Left colon (tissue), 2 donors: ENCODE results near the gene PRSS23. TPM values are rescaled to one million over a fixed set of nuclear protein-coding genes. Genes with fewer than 3 reads are reported as not detected.

ENCODE experiments used
- ATAC-seq: fragments of 200-7000 bp; cut with Tn5 transposase; one replicate; pipeline ENCODE4 v1.9.1; 2020; ENCODE audit warnings: mild to moderate bottlenecking, moderate library complexity
- DNase-seq, 2 donors: peaks; one replicate each; pipeline ENCODE4 v3.0.0-alpha.2; 2020
- intact Hi-C, 2 donors: fragments of 100-400 bp; cut with DNase I in 1 of 2; cut with micrococcal nuclease in 1 of 2; formaldehyde crosslinking; loops; one replicate each; pipeline versions ENCODE4 v1.11.2 to v1.14.0; 2022; cut with DNase I, micrococcal nuclease
- total RNA-seq, 2 donors: library from RNA; stranded (reverse); fragmentation: NEBNext Ultra II Directional; extraction: Animal tissue kit (Norgen Biotek cat#: 25700); gene quantifications; one replicate each; pipeline ENCODE4 v1.2.1, GENCODE V29; 2021
- donor health status: DM: no; HTN: no; CAD: no.
- donor health status: DM: yes; HTN: yes; CAD: no.

PRSS23 gene
- total RNA-seq, 2 donors from 2014 or later, result 54.3 to 124 TPM

GRCh38 chr11:86787018-86787536 is 13.3 kb upstream of the PRSS23 start:
- intact Hi-C loops, result no loop called here
- DNase-seq (no peak), ATAC-seq (peak; percentile 96)

DNA sequence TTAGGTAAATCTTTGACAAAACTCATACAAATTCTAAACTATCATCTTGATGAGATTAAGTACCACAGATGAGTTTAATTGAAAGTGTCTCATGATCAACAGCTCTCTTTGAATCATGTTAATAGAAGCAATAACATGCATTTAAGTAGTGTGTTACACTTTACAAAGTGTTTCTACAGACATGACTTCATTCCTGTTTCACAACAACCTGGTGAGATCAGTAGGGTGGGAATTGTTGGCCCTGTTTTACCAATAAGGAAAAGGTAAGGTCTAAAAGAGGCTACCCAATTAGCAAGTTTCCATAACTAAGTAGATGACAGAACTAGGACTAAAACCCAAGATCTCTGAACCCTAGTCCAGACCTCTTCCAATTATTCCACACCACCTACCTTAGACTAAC is 12.7 kb upstream of the PRSS23 start:
- peak; percentile 21 for ATAC-seq
- DNase-seq, result no peak
- intact Hi-C loops, result no loop called here

DNA sequence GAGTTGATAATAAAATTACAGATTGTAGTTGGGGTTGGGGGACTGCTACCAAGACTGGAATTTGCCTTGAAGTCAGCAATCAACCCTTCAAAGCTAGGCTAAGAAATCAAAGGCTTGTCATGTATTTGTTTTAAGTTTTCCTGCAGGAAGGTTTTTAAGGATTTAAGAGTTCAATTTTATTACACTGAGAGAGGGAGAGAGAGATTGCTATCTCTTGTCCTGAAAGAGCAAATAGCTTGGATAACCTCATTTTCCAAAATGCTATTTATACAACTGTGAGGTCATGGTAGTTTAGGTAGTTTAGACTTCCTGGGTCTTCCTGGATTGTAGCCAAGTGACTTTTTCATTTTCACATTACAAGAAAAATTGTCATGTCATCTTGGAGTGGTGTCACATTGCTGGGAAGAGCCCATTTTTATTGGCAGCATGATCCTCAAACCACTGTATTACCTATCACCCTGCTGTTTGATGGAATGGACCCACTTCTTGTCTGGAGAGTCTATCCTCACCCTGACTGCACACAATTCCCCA is 10.1 kb upstream of the PRSS23 start:
- intact Hi-C loops, result no loop called here
- ATAC-seq (no peak), DNase-seq (no peak)

- DNase-seq, result no peak
These were observed 9.2 kb upstream of the PRSS23 start for GRCh38 chr11:86790867-86791849.

GRCh38 chr11:86792150-86792549 is 8.2 kb upstream of the PRSS23 start:
- DNase-seq (no peak), ATAC-seq (no peak)
- intact Hi-C loops, result no loop called here

More at GRCh38 chr11:86790867-86791849, 9.2 kb upstream of the PRSS23 start:
- intact Hi-C loops, result no loop called here
- peak; percentile 31 for ATAC-seq

- no peak for ATAC-seq
- intact Hi-C loops, result no loop called here
These were observed 7.0 kb upstream of the PRSS23 start for GRCh38 chr11:86793307-86793706.

GRCh38 chr11:86795511-86795910 is 4.8 kb upstream of the PRSS23 start:
- DNase-seq, result no peak
- intact Hi-C loops, result no loop called here
- no peak for ATAC-seq

More at GRCh38 chr11:86793307-86793706, 7.0 kb upstream of the PRSS23 start:
- DNase-seq, result no peak

DNA sequence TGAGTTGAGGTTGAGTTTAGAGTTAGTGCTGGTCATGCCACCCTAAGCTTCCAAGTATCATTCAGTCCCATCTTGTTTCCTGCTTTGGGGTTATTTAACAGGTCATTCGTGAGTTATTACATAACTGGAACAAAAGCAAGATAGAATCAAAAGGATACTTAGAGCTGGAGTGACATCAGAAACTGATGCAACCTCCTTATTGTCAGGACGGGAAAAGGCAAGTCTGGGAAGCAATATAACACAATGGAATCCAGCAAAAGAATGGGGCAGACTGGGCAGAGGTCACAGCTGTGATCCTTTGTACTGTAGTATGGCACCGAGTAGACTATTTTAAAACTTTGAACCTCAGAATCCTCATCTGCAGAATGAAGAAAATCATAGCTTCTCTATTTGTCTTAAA is 4.4 kb upstream of the PRSS23 start:
- ATAC-seq, result peak; percentile 44
- no peak for DNase-seq
- intact Hi-C loops, result no loop called here

GRCh38 chr11:86797133-86797532 is 3.2 kb upstream of the PRSS23 start:
- ATAC-seq (no peak), DNase-seq (no peak)
- intact Hi-C loops, result no loop called here

GRCh38 chr11:86798988-86799387 is 1.4 kb upstream of the PRSS23 start:
- DNase-seq (no peak), ATAC-seq (no peak)
- intact Hi-C loops, result no loop called here

DNA sequence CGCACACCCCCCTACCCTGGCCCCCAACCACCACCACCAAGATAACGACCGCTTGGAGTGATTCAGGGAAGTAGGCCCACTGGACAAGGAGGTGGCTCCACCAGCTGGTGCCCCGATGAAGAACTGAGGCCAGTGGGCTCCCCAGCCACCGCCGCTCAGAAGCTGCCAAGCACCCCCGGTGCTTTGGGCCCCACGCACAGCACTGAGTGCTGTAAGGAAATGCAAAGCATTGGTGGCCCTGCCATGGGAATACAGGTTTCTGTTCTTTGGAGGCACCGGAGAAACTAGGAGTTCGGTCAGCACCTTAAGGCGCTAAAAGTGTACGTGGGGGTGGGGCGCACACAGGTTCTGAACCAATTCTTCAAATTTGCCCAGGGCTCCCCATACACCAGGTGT is 664 bp upstream of the PRSS23 start:
- DNase-seq (peak; percentile 33 to 42), ATAC-seq (peak; percentile 7)
- intact Hi-C loops, result no loop called here

DNA sequence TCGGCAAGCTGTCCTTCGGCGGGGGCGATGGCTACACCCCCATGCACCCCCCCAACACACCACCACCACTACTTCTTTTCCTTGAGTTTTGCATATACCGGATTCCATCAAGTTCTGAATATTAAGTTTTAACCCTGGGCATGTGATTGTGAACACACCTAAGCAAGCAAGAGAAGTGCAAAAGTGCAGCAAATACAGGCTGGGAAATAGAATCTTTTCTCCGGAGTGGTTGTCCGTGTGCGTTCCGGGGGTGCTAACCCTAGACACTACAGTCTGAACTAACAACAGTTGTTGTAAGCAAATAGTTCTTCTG is 574 bp downstream of the PRSS23 start:
- DNase-seq (no peak), ATAC-seq (peak; percentile 3)
- intact Hi-C loops, result no loop called here

DNA sequence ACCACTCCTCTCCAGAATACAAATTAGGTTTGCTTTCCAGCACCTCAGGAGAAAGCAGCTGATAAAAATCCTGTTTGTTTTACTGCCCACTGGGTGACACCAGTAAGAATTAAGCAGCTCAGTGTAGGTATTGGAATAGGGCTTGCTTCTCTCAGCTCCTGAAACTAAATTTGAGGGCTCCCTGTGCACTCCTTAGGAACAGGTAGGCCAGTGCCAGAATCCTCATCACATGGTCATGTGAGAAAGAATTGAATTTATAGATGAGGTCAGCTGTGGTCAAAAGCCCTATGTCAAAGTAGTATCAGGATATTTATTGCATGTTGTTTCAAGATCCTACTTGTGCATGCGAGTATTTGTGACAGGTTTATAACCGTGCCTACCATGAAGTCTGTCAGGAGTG is 1.0 kb downstream of the PRSS23 start:
- no peak for DNase-seq
- intact Hi-C loops, result no loop called here

GRCh38 chr11:86802146-86802545 is 1.8 kb downstream of the PRSS23 start:
- ATAC-seq (no peak), DNase-seq (no peak)
- intact Hi-C loops, result no loop called here

More for the DNA sequence above, 1.0 kb downstream of the PRSS23 start:
- ATAC-seq, result no peak

GRCh38 chr11:86802601-86803051 is 2.3 kb downstream of the PRSS23 start:
- DNase-seq (no peak), ATAC-seq (peak; percentile 58)
- intact Hi-C loops, result no loop called here

DNA sequence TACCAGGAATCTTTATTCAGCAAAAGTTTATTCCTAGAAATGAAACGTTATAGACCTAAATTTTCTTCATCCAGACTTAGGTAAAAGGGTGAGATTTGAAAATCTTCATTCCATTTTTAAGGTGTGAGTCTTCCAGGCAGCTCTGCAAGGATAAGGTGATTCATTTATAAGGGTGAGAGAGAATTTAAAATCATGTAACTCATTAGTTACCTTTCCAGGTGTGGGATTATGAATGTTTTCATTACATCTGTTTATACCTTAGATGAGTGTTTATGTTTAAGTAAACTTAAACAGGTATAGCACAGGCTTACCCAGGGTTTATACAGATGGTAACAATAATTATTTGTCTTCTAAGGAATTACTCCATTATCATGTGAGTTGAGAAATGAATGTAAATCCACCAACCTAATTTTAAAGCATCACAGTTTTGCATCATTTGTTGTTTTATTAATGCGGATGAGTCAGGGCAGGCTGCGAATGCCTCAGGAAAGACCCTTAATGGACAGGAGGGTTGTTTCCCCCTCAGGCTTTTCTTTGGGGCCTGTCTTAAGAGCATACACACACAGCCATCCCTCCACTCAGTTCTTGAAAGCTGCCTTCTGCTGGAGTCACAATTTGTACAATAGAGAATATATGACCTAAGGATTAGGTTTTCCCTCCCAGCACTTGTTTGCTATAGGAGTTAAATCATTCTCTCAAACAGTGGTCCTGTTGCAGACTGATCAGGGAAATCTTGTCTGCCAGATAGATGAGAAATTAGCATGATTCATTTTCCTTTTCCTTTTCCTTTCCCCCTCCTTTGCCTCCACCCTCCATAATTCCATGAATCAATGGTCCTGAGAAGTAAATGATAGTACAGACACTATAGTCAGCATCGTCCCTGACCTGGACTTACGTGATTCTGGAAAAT is 3.0 kb downstream of the PRSS23 start:
- intact Hi-C loops, result no loop called here
- ATAC-seq (no peak), DNase-seq (no peak)

DNA sequence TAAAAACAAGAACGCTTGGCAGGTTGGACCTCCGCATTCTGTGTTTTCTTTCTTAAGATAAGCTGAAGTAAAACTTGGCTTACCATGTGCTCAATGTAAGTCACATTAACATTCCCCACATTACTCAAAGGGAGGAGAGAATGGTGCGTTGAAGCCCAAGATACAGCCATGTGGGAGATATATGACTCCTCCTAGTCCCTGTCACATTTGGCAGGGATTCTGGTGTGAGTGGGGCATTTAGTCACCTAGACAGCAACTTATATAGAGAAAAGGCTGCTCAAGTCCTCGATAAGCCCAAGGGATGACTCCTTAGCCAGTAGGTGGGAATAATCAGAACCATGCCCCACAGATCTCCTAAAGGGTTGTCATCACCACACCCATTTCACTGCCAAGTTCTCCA is 4.6 kb downstream of the PRSS23 start:
- DNase-seq, result no peak
- ATAC-seq, result no peak
- intact Hi-C loops, result no loop called here

DNA sequence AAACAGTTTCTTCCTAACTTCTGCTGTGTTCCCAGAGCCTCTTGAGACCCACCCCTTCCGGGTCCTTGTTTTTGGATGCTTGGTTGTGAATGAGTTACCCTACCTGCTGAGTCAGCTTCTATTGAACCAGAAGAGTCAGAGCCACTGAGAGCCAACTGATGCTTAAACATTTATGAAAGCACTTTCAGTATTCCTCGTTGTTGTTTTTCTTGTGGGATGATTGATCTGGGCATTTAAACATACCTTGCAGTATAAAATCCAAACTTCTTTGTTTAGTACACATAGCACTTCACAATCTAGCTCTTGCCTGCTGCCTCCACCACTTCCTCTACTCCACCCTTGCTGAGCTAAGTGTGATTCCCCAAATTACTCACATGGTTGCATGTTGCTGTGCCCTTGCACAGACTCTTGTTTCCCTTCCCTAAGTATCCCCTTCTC is 5.5 kb downstream of the PRSS23 start:
- DNase-seq, result no peak
- no peak for ATAC-seq
- intact Hi-C loops, result no loop called here

GRCh38 chr11:86806903-86807302 is 6.6 kb downstream of the PRSS23 start:
- intact Hi-C loops, result no loop called here
- no peak for DNase-seq
- no peak for ATAC-seq
